PFSK-1 (cell line): Measurements from ENCODE around the gene NYAP2.

Experiments
- SIN3A ChIP-seq: IDR thresholded peaks from 2 replicates; pipeline ENCODE4 v1.6.1; 2012; ENCODE audit warnings: mild to moderate bottlenecking, low read length, moderate library complexity, borderline replicate concordance; ENCODE audit not compliant: insufficient read depth
- TAF1 ChIP-seq: IDR thresholded peaks from 2 replicates; pipeline ENCODE4 v1.6.1; 2012; ENCODE audit warnings: low read length, control low read depth, borderline replicate concordance; ENCODE audit not compliant: insufficient read depth
- TF ChIP-seq, protein P1 (sequence below), 2 experiments: IDR thresholded peaks; 2 replicates each; pipeline versions ENCODE4 v1.6.1 to v1.8.0; 2011 to 2012; ENCODE audit warnings: low read depth in 2 of 2, low read length in 2 of 2, control low read depth in 1 of 2, inconsistent platforms in 1 of 2, mild to moderate bottlenecking in 1 of 2, moderate library complexity in 1 of 2; ENCODE audit not compliant: insufficient read depth in 1 of 2

DNA sequence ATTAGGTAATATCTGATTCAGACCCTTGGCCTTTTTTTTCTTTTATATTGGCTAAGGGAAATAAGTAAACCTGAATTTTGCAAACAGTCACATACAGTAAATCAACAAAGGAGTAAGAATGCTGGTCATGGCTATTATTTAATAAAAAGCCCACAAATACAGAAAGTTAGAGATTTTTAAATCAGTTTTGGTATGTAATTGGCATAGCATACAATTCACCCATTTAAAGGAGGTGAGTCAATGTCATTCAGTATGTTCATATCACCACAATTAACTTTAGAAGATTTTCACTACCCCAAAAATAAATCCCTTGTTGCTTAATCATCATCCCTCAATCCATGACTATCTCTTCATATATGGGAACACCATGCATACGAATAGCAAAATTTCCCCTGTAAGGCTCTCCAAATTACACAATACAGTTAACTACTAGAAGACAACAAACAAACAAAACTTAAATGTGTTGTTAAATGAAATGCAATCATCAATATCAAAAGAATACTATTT lies 45.9 kb upstream of the NYAP2 start:
- no peak for TF ChIP-seq SIN3A
- TF ChIP-seq, protein P1, sequence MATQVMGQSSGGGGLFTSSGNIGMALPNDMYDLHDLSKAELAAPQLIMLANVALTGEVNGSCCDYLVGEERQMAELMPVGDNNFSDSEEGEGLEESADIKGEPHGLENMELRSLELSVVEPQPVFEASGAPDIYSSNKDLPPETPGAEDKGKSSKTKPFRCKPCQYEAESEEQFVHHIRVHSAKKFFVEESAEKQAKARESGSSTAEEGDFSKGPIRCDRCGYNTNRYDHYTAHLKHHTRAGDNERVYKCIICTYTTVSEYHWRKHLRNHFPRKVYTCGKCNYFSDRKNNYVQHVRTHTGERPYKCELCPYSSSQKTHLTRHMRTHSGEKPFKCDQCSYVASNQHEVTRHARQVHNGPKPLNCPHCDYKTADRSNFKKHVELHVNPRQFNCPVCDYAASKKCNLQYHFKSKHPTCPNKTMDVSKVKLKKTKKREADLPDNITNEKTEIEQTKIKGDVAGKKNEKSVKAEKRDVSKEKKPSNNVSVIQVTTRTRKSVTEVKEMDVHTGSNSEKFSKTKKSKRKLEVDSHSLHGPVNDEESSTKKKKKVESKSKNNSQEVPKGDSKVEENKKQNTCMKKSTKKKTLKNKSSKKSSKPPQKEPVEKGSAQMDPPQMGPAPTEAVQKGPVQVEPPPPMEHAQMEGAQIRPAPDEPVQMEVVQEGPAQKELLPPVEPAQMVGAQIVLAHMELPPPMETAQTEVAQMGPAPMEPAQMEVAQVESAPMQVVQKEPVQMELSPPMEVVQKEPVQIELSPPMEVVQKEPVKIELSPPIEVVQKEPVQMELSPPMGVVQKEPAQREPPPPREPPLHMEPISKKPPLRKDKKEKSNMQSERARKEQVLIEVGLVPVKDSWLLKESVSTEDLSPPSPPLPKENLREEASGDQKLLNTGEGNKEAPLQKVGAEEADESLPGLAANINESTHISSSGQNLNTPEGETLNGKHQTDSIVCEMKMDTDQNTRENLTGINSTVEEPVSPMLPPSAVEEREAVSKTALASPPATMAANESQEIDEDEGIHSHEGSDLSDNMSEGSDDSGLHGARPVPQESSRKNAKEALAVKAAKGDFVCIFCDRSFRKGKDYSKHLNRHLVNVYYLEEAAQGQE (IDR thresholded peaks at IDR 0.05; ENCODE audit: insufficient read depth in 1 of 2, low read depth in 2 of 2, low read length in 2 of 2), result no peak
- no peak for TF ChIP-seq TAF1
